Measurements from ENCODE around the gene PDLIM7. TPM values are rescaled to one million over a fixed set of nuclear protein-coding genes. Genes with fewer than 3 reads are reported as not detected.
A peak's percentile ranks its signal among the peaks of the same experiment; 100 is the strongest.

PDLIM7 gene
- total and polyA plus RNA-seq, 2 of the 8 experiments (the other 6 are each of a cell fraction or from before 2014, with no cell fraction given): 67.3 to 94.2 TPM

- H3K27ac ChIP-seq (ENCODE audit: low read depth, low read length): peak overlapping the region; percentile 68; the same call in 1 of the 2 replicates
- CTCF ChIA-PET (ENCODE audit: partially characterized antibody): interaction anchor here (1.0 to 7.9 kb wide), 11 partner anchors 8 to 160 kb away, joined by 3 to 64 read pairs (median 3); no protein-coding TSS in a partner anchor
- TF ChIP-seq EZH2 (IDR thresholded peaks at IDR 0.05; ENCODE audit: low read depth, low read length, severe bottlenecking) (no peak), SAP30 (IDR thresholded peaks at IDR 0.05; ENCODE audit: insufficient read depth, insufficient replicate concordance, low read length) (no peak), RXRA (IDR thresholded peaks at IDR 0.05; ENCODE audit: insufficient read depth, low read depth, low read length) (no peak), POLR2AphosphoS5 (IDR thresholded peaks at IDR 0.05; ENCODE audit: low read depth, low read length) (peak; percentile 62; the same call in 1 of the 2 replicates), CHD2 (IDR thresholded peaks at IDR 0.05; ENCODE audit: low read length) (no peak), KDM5A (IDR thresholded peaks at IDR 0.05; ENCODE audit: low read length) (no peak), CREB1 (IDR thresholded peaks at IDR 0.05) (no peak), POLR2A (IDR thresholded peaks at IDR 0.05; ENCODE audit: control extremely low read depth in 1 of 2, low read depth in 2 of 2, low read length in 2 of 2) (no peak)
- TF ChIP-seq, protein P1, sequence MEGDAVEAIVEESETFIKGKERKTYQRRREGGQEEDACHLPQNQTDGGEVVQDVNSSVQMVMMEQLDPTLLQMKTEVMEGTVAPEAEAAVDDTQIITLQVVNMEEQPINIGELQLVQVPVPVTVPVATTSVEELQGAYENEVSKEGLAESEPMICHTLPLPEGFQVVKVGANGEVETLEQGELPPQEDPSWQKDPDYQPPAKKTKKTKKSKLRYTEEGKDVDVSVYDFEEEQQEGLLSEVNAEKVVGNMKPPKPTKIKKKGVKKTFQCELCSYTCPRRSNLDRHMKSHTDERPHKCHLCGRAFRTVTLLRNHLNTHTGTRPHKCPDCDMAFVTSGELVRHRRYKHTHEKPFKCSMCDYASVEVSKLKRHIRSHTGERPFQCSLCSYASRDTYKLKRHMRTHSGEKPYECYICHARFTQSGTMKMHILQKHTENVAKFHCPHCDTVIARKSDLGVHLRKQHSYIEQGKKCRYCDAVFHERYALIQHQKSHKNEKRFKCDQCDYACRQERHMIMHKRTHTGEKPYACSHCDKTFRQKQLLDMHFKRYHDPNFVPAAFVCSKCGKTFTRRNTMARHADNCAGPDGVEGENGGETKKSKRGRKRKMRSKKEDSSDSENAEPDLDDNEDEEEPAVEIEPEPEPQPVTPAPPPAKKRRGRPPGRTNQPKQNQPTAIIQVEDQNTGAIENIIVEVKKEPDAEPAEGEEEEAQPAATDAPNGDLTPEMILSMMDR (IDR thresholded peaks at IDR 0.05; ENCODE audit: control extremely low read depth in 1 of 3, insufficient read depth in 1 of 3, low read depth in 1 of 3, low read length in 3 of 3): no peak
These were observed 27.5 kb downstream of the PDLIM7 start for GRCh38 chr5:177469750-177470525.

More at GRCh38 chr5:177469750-177470525, 27.5 kb downstream of the PDLIM7 start:
- Histone ChIP-seq H2AK5ac (ENCODE audit: low read depth, low read length) (peak overlapping the region; percentile 57; the same call in 1 of the 2 replicates), H4K20me1 (replicated peaks in 1 of 2; ENCODE audit: control insufficient read depth in 1 of 2, insufficient read depth in 2 of 2, low read length in 2 of 2) (peaks cover 32 to 43% of the 10 kb centered on the region in 2 experiments), H3K9ac (replicated peaks in 1 of 4; ENCODE audit: extremely low read depth in 1 of 4, low read depth in 3 of 4, low read length in 3 of 4) (0 out of 7 replicates have a peak overlapping the region, but pooled peaks of 1 of the 4 experiments have one; percentile 15), H4K8ac (ENCODE audit: extremely low read depth, insufficient read depth, low read length) (peak overlapping the region; percentile 76; the same call in 1 of the 2 replicates), H4K91ac (replicated peaks; ENCODE audit: insufficient read length, low read length) (no peak overlapping the region), H3K4ac (replicated peaks; ENCODE audit: insufficient read length, low read depth, low read length) (peak overlapping the region; percentile 36), H3K4me3 (ENCODE audit: extremely low read depth in 1 of 4, insufficient read depth in 2 of 4, low read depth in 3 of 4, low read length in 4 of 4) (peak overlapping the region in 1 of 4 experiments; percentile 14; a peak in 1 of 8 replicates), H3K79me2 (ENCODE audit: control insufficient read depth in 1 of 2, insufficient read depth in 2 of 2, low read length in 2 of 2) (peaks cover 14 to 50% of the 10 kb centered on the region in 2 experiments), H2BK20ac (ENCODE audit: low read length) (no peak overlapping the region), H3K79me1 (ENCODE audit: low read depth, low read length) (peaks cover 24% of the 10 kb centered on the region), H3K56ac (replicated peaks; ENCODE audit: insufficient read length, low read depth, low read length) (no peak overlapping the region), H3K4me1 (replicated peaks in 1 of 4; ENCODE audit: control insufficient read depth in 3 of 4, insufficient read depth in 4 of 4, low read length in 3 of 4) (peaks cover 11 to 37% (median 35%) of the 10 kb centered on the region in 4 experiments), H3K23me2 (ENCODE audit: low read depth, low read length) (peaks cover 3% of the 10 kb centered on the region), H2BK15ac (ENCODE audit: low read length) (no peak overlapping the region), H3K18ac (ENCODE audit: extremely low read depth, low read length) (no peak overlapping the region; the same call in none of the 2 replicates), H3K27me3 (replicated peaks in 1 of 4; ENCODE audit: control insufficient read depth in 3 of 4, extremely low read depth in 1 of 4, insufficient read depth in 3 of 4, low read length in 3 of 4) (no peaks in the 10 kb centered on the region), H2BK120ac (replicated peaks; ENCODE audit: low read depth, low read length) (no peak overlapping the region), H2AFZ (ENCODE audit: low read length) (no peak overlapping the region), H2BK12ac (ENCODE audit: low read depth, low read length) (no peak overlapping the region), H3K23ac (ENCODE audit: insufficient read length) (no peak overlapping the region), H3K4me2 (ENCODE audit: insufficient read depth in 1 of 2, low read depth in 2 of 2, low read length in 2 of 2) (peak overlapping the region; percentile 45 to 78), H3K14ac (ENCODE audit: insufficient read length) (no peak overlapping the region), H3K9me3 (ENCODE audit: insufficient read depth in 2 of 2, low read depth in 1 of 2, low read length in 1 of 2) (peaks cover 0 to 4% of the 10 kb centered on the region in 2 experiments; a peak in 2 of 4 replicates), H3K36me3 (ENCODE audit: control insufficient read depth in 2 of 4, insufficient read depth in 4 of 4, low read length in 3 of 4) (peaks cover 33 to 61% (median 44%) of the 10 kb centered on the region in 4 experiments), H2BK5ac (ENCODE audit: low read depth, low read length) (peak overlapping the region; percentile 81), H4K5ac (ENCODE audit: insufficient read length, low read depth, low read length) (no peak overlapping the region)
- FAIRE-seq: no peak
- WGBS, 2 experiments (ENCODE audit: extremely low coverage in 1 of 2, insufficient coverage in 1 of 2, insufficient read length in 1 of 2, insufficient replicate concordance in 2 of 2, low coverage in 1 of 2, low lambda C conversion rate in 2 of 2, missing lambda C conversion rate in 1 of 2): 87% methylated on average over 7 of the region's 8 CpGs; no CpG with 5 or more reads in 1 of the 2 experiments
- POLR2A ChIA-PET (ENCODE audit: partially characterized antibody): interaction anchor here (0.9 to 67.5 kb wide), 5 partner anchors 1 to 710 kb away, joined by 3 to 3349 read pairs (median 6); partner anchors contain the start of genes DBN1, DOK3, GRK6 and PDLIM7
- no peak for DNase-seq (ENCODE audit: low read depth in 1 of 2, low spot score in 2 of 2)

Measured in H1 (cell line).